Aortic smooth muscle cell (primary cell): ENCODE measurements around the gene ZNF491. TPM values are rescaled to one million over a fixed set of nuclear protein-coding genes. Genes with fewer than 3 reads are reported as not detected.

Source experiments
- total RNA-seq: library from RNA; depleted of rRNA; stranded (reverse); fragments of >200 nt; gene quantifications from 2 replicates; pipeline ENCODE4 v1.2.3, GENCODE V29; 2014

The ZNF491 gene
- 3.0 and 5.0 TPM in 2 replicates for total RNA-seq

GRCh38 chr19:11798391-11799330 is at the start of gene ZNF491:
TSS of gene ZNF491 (plus strand) at chr19:11798523. CDS start at chr19:11805954, 7,431 bp downstream.

GRCh38 chr19:11766597-11767591 is 31.4 kb upstream of the ZNF491 start, which contains the start of gene ZNF441:
TSS of gene ZNF441 (plus strand) at chr19:11767000. CDS start at chr19:11767194, 194 bp downstream.

GRCh38 chr19:11814029-11814699 is 15.8 kb downstream of the ZNF491 start, which contains the start of gene ZNF440:
TSS of gene ZNF440 (plus strand) at chr19:11814273. CDS start at chr19:11814448, 175 bp downstream.

GRCh38 chr19:11848594-11849469 is 50.5 kb downstream of the ZNF491 start, which contains the start of gene ZNF439:
TSS of gene ZNF439 (plus strand) at chr19:11848726. CDS start at chr19:11848868, 142 bp downstream.

Other genes with a start within 250 kb of the ZNF491 start
- gene ELOF1, start 239.3 kb upstream of the ZNF491 start, total RNA-seq: 23.4 and 25.9 TPM in 2 replicates
- 0.40 and 0.44 TPM in 2 replicates for gene ACP5, start 220.9 kb upstream of the ZNF491 start, total RNA-seq
- 14.9 and 17.6 TPM in 2 replicates for gene ZNF627, start 201.0 kb upstream of the ZNF491 start, total RNA-seq
- 4.6 and 5.3 TPM in 2 replicates for gene ZNF823, start 59.6 kb upstream of the ZNF491 start, total RNA-seq
- 18.6 and 20.5 TPM in 2 replicates for gene ZNF441, start 31.5 kb upstream of the ZNF491 start, total RNA-seq
- gene ZNF440, start 15.8 kb downstream of the ZNF491 start, total RNA-seq: 8.3 and 8.8 TPM in 2 replicates
- 6.7 and 7.4 TPM in 2 replicates for gene ZNF439, start 50.2 kb downstream of the ZNF491 start, total RNA-seq
- 3.6 and 4.7 TPM in 2 replicates for gene ZNF69, start 89.3 kb downstream of the ZNF491 start, total RNA-seq
- 7.9 and 8.2 TPM in 2 replicates for gene ZNF700, start 126.6 kb downstream of the ZNF491 start, total RNA-seq
- 2.4 TPM in 2 replicates for gene ZNF763, start 166.5 kb downstream of the ZNF491 start, total RNA-seq
- gene ZNF433, start 237.2 kb downstream of the ZNF491 start, total RNA-seq: 6.1 and 7.9 TPM in 2 replicates